HepG2 (cell line): ENCODE results near the gene NKAIN2.

Experiments used
- CREB1 ChIP-seq, 2 experiments: fragments of 450-650 bp in 1 of 2; IDR thresholded peaks; 2 replicates each; pipeline ENCODE4 v1.6.1; 2016 to 2017; ENCODE audit warnings: control low read depth in 1 of 2, mild to moderate bottlenecking in 1 of 2, missing compliant biosample characterization in 1 of 2, missing genetic modification characterization in 1 of 2
- EZH2 ChIP-seq: conservative IDR thresholded peaks from 2 replicates; pipeline ENCODE4 v1.6.1; 2012; ENCODE audit warnings: mild to moderate bottlenecking, low read depth, low read length, moderate library complexity
- POLR2G ChIP-seq: fragments of 200-400 bp; formaldehyde crosslinking; IDR thresholded peaks from 2 replicates; pipeline ENCODE4 v1.6.1; 2018; ENCODE audit warnings: mild to moderate bottlenecking, low read depth, low read length, moderate library complexity
- SOX13 ChIP-seq, 3 experiments: fragments of 450-650 bp in 1 of 3; sonication (generic) in 1 of 3; formaldehyde crosslinking in 1 of 3; IDR thresholded peaks in 2 of 3; conservative IDR thresholded peaks in 1 of 3; 2 replicates each; pipeline versions ENCODE4 v1.5.0 to v1.6.1; 2016 to 2020; ENCODE audit warnings: antibody characterized with exemption in 1 of 3, mild to moderate bottlenecking in 1 of 3, missing compliant biosample characterization in 1 of 3, missing genetic modification reagents in 1 of 3, moderate library complexity in 1 of 3
- TCF7L2 ChIP-seq: IDR thresholded peaks from 2 replicates; pipeline ENCODE4 v1.6.1; 2011; ENCODE audit warnings: mild to moderate bottlenecking, low read depth, low read length, moderate library complexity
- ZSCAN30 ChIP-seq: sonication (generic); formaldehyde crosslinking; IDR thresholded peaks from 2 replicates; pipeline ENCODE4 v1.5.0; 2020; ENCODE audit warnings: mild to moderate bottlenecking, missing genetic modification reagents
- TF ChIP-seq, protein P1 (sequence below): IDR thresholded peaks from 2 replicates; pipeline ENCODE4 v1.6.1; 2012; ENCODE audit warnings: inconsistent platforms
- TF ChIP-seq, protein P2 (sequence below): sonication (generic); formaldehyde crosslinking; IDR thresholded peaks from 2 replicates; pipeline ENCODE4 v1.5.0; 2020; ENCODE audit warnings: mild to moderate bottlenecking, missing genetic modification reagents, moderate library complexity
- TF ChIP-seq, protein P3 (sequence below): sonication (generic); formaldehyde crosslinking; IDR thresholded peaks from 2 replicates; pipeline ENCODE4 v1.9.0; 2022; ENCODE audit warnings: missing genetic modification reagents, mild to moderate bottlenecking, borderline replicate concordance
- TF ChIP-seq, protein P4 (sequence below): sonication (generic); formaldehyde crosslinking; IDR thresholded peaks from 2 replicates; pipeline ENCODE4 v1.5.1; 2020; ENCODE audit warnings: missing genetic modification reagents, mild to moderate bottlenecking, borderline replicate concordance

DNA sequence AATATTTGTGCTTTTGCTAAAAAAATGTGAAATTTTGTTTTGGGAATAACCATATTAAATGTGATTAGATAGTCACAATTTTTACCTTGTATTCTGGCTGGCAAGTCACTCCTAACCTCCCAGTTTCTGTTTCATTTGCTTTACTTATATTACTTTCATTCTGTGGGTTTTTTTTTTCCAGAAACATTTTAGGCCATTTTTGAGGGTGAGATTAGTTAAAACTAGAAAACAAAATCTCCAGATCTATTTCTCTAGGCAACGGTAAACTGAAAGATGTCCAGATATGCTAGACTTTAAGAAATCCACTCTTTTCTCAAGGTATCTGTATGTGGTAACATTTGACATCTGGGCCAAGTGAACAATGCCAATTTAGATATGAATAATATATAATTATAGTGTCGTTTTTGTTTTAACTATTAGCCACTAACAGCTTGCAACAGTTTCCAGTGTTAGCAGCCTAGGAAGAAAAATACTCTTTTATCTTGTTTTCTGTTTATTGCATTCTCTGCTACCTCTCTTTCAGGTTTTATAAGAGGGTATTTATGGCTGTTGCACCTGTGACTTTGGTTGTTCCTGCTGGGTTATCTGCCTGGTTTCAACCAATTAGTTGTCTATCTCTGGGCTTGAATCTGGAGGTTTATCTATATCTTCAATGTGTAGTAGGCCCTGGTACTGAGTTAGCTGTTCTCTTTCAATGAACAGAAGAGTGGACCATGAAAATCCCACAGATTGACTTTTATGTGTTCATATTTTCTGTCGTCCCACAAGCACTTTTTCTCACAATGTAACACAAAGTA, 260.9 kb downstream of the NKAIN2 start:
- TF ChIP-seq, protein P1, sequence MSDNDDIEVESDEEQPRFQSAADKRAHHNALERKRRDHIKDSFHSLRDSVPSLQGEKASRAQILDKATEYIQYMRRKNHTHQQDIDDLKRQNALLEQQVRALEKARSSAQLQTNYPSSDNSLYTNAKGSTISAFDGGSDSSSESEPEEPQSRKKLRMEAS: no peak
- TF ChIP-seq, protein P2, sequence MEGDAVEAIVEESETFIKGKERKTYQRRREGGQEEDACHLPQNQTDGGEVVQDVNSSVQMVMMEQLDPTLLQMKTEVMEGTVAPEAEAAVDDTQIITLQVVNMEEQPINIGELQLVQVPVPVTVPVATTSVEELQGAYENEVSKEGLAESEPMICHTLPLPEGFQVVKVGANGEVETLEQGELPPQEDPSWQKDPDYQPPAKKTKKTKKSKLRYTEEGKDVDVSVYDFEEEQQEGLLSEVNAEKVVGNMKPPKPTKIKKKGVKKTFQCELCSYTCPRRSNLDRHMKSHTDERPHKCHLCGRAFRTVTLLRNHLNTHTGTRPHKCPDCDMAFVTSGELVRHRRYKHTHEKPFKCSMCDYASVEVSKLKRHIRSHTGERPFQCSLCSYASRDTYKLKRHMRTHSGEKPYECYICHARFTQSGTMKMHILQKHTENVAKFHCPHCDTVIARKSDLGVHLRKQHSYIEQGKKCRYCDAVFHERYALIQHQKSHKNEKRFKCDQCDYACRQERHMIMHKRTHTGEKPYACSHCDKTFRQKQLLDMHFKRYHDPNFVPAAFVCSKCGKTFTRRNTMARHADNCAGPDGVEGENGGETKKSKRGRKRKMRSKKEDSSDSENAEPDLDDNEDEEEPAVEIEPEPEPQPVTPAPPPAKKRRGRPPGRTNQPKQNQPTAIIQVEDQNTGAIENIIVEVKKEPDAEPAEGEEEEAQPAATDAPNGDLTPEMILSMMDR (CRISPR knock-in tag): no peak
- TF ChIP-seq POLR2G (no peak), ZSCAN30 (no peak), EZH2 (no peak), CREB1 (IDR thresholded peaks at IDR 0.05) (no peak), CREB1 (CRISPR knock-in tag; IDR thresholded peaks at IDR 0.05) (no peak), TCF7L2 (no peak), SOX13 (IDR thresholded peaks at IDR 0.05) (no peak), SOX13 (CRISPR knock-in tag; conservative IDR thresholded peaks at IDR 0.05 in 1 of 2, IDR thresholded peaks at IDR 0.05 in 1 of 2) (no peak)
- TF ChIP-seq, protein P3, sequence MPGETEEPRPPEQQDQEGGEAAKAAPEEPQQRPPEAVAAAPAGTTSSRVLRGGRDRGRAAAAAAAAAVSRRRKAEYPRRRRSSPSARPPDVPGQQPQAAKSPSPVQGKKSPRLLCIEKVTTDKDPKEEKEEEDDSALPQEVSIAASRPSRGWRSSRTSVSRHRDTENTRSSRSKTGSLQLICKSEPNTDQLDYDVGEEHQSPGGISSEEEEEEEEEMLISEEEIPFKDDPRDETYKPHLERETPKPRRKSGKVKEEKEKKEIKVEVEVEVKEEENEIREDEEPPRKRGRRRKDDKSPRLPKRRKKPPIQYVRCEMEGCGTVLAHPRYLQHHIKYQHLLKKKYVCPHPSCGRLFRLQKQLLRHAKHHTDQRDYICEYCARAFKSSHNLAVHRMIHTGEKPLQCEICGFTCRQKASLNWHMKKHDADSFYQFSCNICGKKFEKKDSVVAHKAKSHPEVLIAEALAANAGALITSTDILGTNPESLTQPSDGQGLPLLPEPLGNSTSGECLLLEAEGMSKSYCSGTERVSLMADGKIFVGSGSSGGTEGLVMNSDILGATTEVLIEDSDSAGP (CRISPR knock-in tag): no peak
- TF ChIP-seq, protein P4, sequence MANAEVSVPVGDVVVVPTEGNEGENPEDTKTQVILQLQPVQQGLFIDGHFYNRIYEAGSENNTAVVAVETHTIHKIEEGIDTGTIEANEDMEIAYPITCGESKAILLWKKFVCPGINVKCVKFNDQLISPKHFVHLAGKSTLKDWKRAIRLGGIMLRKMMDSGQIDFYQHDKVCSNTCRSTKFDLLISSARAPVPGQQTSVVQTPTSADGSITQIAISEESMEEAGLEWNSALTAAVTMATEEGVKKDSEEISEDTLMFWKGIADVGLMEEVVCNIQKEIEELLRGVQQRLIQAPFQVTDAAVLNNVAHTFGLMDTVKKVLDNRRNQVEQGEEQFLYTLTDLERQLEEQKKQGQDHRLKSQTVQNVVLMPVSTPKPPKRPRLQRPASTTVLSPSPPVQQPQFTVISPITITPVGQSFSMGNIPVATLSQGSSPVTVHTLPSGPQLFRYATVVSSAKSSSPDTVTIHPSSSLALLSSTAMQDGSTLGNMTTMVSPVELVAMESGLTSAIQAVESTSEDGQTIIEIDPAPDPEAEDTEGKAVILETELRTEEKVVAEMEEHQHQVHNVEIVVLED (CRISPR knock-in tag): no peak
